ENCODE results near the gene TEK. TPM values are rescaled to one million over a fixed set of nuclear protein-coding genes. Genes with fewer than 3 reads are reported as not detected.
A peak's percentile ranks its signal among the peaks of the same experiment; 100 is the strongest.

TEK gene
- total RNA-seq = under 0.01 and 0.26 TPM in 2 replicates

DNA sequence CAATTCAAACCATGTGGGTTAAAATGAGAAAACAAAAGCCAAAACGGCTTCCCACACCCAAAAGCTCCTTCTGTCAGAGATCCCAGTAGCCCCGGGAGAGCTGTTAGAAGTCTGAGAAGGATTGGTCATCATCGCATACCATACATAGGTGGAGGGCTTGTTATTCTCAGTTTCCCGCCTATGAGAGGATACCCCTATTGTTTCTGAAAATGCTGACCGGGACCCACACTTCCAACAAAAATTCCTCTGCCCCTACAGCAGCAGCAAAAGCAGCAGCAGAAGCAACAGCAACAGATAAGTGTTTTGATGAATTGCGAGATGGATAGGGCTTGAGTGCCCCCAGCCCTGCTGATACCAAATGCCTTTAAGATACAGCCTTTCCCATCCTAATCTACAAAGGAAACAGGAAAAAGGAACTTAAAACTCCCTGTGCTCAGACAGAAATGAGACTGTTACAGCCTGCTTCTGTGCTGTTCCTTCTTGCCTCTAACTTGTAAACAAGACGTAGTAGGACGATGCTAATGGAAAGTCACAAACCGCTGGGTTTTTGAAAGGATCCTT is at the start of gene TEK:
Gene TEK (plus strand): TSS at position 245 of the 561 bp plus-strand sequence. CDS start 366 bp downstream, outside the sequence.
- Histone ChIP-seq H3K36me3 (ENCODE audit: control insufficient read depth, insufficient read depth, low read length) (no peaks in the 10 kb centered on the region), H3K27me3 (ENCODE audit: control insufficient read depth, insufficient read depth, low read length) (no peaks in the 10 kb centered on the region), H3K4me3 (ENCODE audit: low read depth, low read length) (no peak within 1 kb of the TSS)
- DNase-seq (ENCODE audit: low read depth) (peak; percentile 21), FAIRE-seq (no peak)
- TF ChIP-seq, protein P1, sequence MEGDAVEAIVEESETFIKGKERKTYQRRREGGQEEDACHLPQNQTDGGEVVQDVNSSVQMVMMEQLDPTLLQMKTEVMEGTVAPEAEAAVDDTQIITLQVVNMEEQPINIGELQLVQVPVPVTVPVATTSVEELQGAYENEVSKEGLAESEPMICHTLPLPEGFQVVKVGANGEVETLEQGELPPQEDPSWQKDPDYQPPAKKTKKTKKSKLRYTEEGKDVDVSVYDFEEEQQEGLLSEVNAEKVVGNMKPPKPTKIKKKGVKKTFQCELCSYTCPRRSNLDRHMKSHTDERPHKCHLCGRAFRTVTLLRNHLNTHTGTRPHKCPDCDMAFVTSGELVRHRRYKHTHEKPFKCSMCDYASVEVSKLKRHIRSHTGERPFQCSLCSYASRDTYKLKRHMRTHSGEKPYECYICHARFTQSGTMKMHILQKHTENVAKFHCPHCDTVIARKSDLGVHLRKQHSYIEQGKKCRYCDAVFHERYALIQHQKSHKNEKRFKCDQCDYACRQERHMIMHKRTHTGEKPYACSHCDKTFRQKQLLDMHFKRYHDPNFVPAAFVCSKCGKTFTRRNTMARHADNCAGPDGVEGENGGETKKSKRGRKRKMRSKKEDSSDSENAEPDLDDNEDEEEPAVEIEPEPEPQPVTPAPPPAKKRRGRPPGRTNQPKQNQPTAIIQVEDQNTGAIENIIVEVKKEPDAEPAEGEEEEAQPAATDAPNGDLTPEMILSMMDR (IDR thresholded peaks at IDR 0.05; ENCODE audit: insufficient read depth, low read length, severe bottlenecking) = no peak

GRCh38 chr9:27059412-27059811 is 49.6 kb upstream of the TEK start:
- TF ChIP-seq, protein P1 (IDR thresholded peaks at IDR 0.05; ENCODE audit: insufficient read depth, low read length, severe bottlenecking) = no peak
- DNase-seq (ENCODE audit: low read depth) = no peak
- H3K36me3 ChIP-seq (ENCODE audit: control insufficient read depth, insufficient read depth, low read length) = no peaks in the 10 kb centered on the region
- no peak for FAIRE-seq
- no peaks in the 10 kb centered on the region for H3K27me3 ChIP-seq (ENCODE audit: control insufficient read depth, insufficient read depth, low read length)
- H3K4me3 ChIP-seq (ENCODE audit: low read depth, low read length) = no peak overlapping the region

- FAIRE-seq = no peak
- TF ChIP-seq, protein P1 (IDR thresholded peaks at IDR 0.05; ENCODE audit: insufficient read depth, low read length, severe bottlenecking) = no peak
- DNase-seq (ENCODE audit: low read depth) = no peak
- no peaks in the 10 kb centered on the region for H3K36me3 ChIP-seq (ENCODE audit: control insufficient read depth, insufficient read depth, low read length)
- H3K27me3 ChIP-seq (ENCODE audit: control insufficient read depth, insufficient read depth, low read length) = no peaks in the 10 kb centered on the region
- H3K4me3 ChIP-seq (ENCODE audit: low read depth, low read length) = no peak overlapping the region
These were observed 49.1 kb upstream of the TEK start for GRCh38 chr9:27059907-27060306.

DNA sequence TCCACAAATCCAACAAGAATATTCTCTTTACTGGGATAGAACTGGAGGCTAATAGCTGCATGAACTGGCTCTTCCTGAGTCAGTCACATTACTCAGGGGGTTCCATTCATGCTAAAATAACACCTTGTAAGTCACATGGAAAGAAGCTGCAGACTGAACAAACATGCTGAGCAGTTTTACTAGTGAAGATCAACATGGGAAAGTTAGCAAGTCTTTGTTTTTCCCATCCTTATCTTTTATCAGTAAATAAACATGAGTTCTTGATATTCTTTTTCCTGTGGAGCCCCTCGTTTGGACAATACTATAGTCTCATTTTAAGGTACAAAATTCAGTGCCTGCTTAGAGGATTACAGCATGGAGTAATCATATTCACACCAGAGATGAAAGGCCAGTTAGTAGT is 43.7 kb upstream of the TEK start:
- TF ChIP-seq, protein P1 (IDR thresholded peaks at IDR 0.05; ENCODE audit: insufficient read depth, low read length, severe bottlenecking) = no peak
- DNase-seq (ENCODE audit: low read depth) = peak; percentile 19
- no peak for FAIRE-seq
- H3K4me3 ChIP-seq (ENCODE audit: low read depth, low read length) = no peak overlapping the region
- H3K36me3 ChIP-seq (ENCODE audit: control insufficient read depth, insufficient read depth, low read length) = no peaks in the 10 kb centered on the region
- no peaks in the 10 kb centered on the region for H3K27me3 ChIP-seq (ENCODE audit: control insufficient read depth, insufficient read depth, low read length)

DNA sequence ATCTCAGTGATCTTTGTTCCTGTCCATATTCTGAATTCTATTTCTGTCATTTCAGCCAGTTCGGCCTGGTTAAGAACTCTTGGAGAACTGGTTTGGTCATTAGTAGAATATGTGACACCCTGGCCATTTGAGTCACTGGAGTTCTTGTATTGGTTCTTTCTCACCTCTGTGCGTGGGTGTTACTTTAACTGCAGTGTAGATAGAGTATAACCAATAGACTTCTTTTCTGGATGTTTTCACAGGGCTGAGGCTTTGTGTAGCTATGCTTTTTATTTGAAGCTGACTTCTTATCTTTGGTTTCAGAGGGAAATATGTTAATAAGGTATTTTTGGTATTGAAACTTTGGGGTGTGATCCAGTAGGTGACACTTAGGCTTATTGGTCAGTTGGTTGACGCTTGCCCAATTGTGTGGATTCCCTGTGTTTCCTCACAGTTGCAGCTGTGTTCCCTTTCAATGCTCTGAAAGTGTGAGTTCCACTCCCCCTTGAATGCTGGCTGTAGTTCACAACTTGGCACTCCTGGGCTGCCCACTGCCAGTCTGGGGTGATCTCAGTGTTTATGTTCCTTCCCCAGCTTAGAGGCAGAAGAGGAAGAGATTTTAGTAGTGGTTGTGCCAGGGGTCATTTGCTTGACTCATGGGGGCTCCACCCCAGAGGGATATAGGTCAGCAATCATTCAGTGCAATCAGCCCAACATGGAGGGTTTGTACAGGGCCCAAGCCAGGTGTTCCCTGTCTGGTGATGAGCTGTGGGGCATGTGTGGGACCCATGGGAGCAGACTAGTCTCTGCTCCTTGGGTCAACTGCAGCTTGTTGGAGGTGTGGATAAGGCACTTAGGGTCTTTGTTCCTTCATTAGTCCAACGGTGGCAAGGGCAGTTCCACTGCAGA is 34.9 kb upstream of the TEK start:
- Histone ChIP-seq H3K27me3 (ENCODE audit: control insufficient read depth, insufficient read depth, low read length) (no peaks in the 10 kb centered on the region), H3K4me3 (ENCODE audit: low read depth, low read length) (no peak overlapping the region), H3K36me3 (ENCODE audit: control insufficient read depth, insufficient read depth, low read length) (no peaks in the 10 kb centered on the region)
- TF ChIP-seq, protein P1 (IDR thresholded peaks at IDR 0.05; ENCODE audit: insufficient read depth, low read length, severe bottlenecking) = no peak
- DNase-seq (ENCODE audit: low read depth) = no peak
- no peak for FAIRE-seq

All from bronchial epithelial cell (primary cell).